NK-92 treated with Interleukin-12 subunit alpha and Interleukin-12 subunit beta, amount 100 ng/mL, for 24 hours (cell line): ENCODE results near the gene DNAJC18.

Experiments
- DNase-seq: peaks from one replicate; lab custom pipeline; 2025; lab: John Stamatoyannopoulos, UW

Gene DNAJC18

DNA sequence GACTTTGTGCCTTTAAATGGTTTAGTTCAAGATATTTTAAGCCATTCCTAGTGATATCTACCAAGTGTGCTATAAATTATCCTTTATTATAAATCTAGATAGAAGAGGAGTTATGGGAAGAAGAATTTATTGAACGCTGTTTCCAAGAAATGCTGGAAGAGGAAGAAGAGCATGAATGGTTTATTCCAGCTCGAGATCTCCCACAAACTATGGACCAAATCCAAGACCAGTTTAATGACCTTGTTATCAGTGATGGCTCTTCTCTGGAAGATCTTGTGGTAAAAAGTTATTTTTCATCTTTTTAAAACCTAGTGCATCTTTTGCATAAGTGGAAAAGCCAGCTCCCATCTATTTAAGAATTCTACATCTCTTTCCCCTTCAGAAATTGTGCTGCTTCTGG is 74.9 kb downstream of the DNAJC18 start:
- no peak for DNase-seq

DNA sequence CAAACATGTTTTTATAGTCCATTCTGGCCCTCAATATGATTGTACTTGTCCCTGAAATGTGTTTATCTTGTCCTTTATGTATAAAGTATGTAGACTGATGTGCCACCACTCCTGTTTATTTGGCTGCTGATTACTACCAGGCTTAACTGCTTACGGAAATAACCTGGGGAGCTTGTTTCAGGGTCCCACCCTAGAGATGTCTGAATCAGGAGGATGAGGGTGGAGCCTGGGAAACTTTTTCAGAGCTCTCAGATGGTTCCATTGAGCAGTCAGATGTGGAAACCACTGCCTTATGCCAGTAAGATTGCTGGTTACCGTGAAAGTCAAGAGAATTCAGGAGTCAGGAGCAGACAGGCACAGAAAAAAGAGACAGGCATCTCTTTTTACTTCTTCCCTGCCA is 75.4 kb downstream of the DNAJC18 start:
- no peak for DNase-seq

DNA sequence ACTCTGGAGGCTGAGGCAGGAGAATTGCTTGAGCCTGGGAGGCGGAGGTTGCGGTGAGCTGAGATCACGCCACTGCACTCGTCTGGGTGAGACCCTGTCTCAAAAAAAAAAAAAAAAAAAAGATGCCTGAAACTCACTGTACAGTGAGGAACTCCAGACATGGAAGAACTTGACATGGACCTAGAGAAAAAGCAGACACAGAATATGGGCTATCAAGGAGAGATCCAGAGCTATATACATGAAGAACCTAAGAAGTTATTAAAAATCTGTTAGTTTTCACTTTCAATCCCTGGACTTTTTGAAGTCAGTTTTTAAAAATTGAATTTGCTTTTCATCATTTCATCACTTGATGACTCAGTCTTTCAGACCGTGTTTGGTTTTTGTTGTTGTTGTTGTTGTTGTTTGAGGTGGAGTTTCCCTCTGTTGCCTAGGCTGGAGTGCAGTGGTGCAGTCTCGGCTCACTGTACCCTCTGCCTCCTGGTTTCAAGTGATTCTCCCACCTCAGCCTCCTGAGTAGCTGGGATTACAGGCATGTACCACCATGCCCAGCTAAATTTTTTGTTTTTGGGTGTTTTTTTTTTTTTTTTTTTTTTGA is 77.4 kb downstream of the DNAJC18 start:
- no peak for DNase-seq

DNA sequence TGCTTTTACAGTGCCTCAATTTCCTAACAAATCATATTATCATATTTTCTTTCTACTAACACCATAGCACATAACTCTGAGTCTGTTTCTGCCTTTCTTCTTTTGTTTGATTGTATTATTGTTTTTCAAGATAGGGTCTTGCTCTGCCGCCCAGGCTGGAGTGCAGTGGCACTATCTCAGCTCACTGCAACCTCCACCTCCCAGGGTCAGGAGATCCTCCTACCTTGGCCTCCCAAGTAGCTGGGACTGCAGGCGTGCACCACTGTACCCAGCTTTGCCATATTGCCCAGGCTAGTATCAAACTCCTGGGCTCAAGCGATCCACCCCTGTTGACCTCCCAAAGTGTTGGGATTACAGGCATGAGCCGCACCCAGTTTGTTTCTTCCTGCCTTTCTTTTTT is 78.9 kb downstream of the DNAJC18 start:
- no peak for DNase-seq
